RWPE2 (cell line): ENCODE results near the gene AGRP.

Source experiments
- ATAC-seq: fragments of 200-7000 bp; cut with Tn5 transposase; 3 replicates; pipeline ENCODE4 v1.9.1; 2021; ENCODE audit warnings: low read depth
- DNase-seq: peaks from one replicate; pipeline ENCODE4 v3.0.0-alpha.2; 2020; ENCODE audit warnings: low spot score
- H3K27ac ChIP-seq: fragments of 450-650 bp; 2 replicates; pipeline ENCODE4 v1.5.1; 2017; ENCODE audit warnings: mild to moderate bottlenecking; ENCODE audit not compliant: poor library complexity, severe bottlenecking
- H3K27me3 ChIP-seq: fragments of 250-450 bp; sonication (Bioruptor Pico); 2 replicates; pipeline ENCODE4 v1.5.1; 2021; ENCODE audit warnings: mild to moderate bottlenecking, moderate library complexity; ENCODE audit not compliant: insufficient read depth, poor library complexity, severe bottlenecking
- H3K36me3 ChIP-seq: fragments of 250-450 bp; sonication (Bioruptor Pico); 2 replicates; pipeline ENCODE4 v1.5.1; 2020; ENCODE audit warnings: low read depth, mild to moderate bottlenecking, moderate library complexity
- H3K4me1 ChIP-seq: fragments of 250-450 bp; sonication (Bioruptor Pico); 2 replicates; pipeline ENCODE4 v1.5.1; 2021; ENCODE audit warnings: mild to moderate bottlenecking, moderate library complexity; ENCODE audit not compliant: insufficient read depth, poor library complexity, severe bottlenecking
- H3K4me3 ChIP-seq: fragments of 250-450 bp; sonication (Bioruptor Pico); 2 replicates; pipeline ENCODE4 v1.5.1; 2021; ENCODE audit warnings: mild to moderate bottlenecking, moderate library complexity; ENCODE audit not compliant: severe bottlenecking
- H3K9me3 ChIP-seq: fragments of 250-450 bp; sonication (Bioruptor Pico); 2 replicates; pipeline ENCODE4 v1.5.1; 2021; ENCODE audit warnings: mild to moderate bottlenecking, moderate library complexity; ENCODE audit not compliant: severe bottlenecking
- CTCF ChIP-seq: fragments of 450-650 bp; IDR thresholded peaks from one replicate; pipeline ENCODE4 v1.5.1; 2017; ENCODE audit warnings: mild to moderate bottlenecking, moderate library complexity; ENCODE audit not compliant: poor library complexity, severe bottlenecking

AGRP gene

GRCh38 chr16:67528870-67529581, 45.7 kb upstream of the AGRP start:
- DNase-seq (no peak), ATAC-seq (peak; percentile 57)
- H3K27ac ChIP-seq, result peak overlapping the region; percentile 56
- no peak for TF ChIP-seq CTCF
- no peaks in the 10 kb centered on the region for H3K27me3 ChIP-seq
- H3K36me3 ChIP-seq, result peaks cover 5% of the 10 kb centered on the region; the same call in 1 of the 2 replicates
- H3K9me3 ChIP-seq, result no peaks in the 10 kb centered on the region
- H3K4me3 ChIP-seq, result peak overlapping the region; percentile 50
- H3K4me1 ChIP-seq, result peaks cover 3% of the 10 kb centered on the region

GRCh38 chr16:67528222-67528869, 45.0 kb upstream of the AGRP start, which contains the start of gene RIPOR1:
RIPOR1 (plus strand) TSS chr16:67528829; CDS start chr16:67538447, 9,618 bp downstream.
- Histone ChIP-seq H3K4me3 (peak within 1 kb of the TSS; percentile 50), H3K27ac (peak within 1 kb of the TSS; percentile 56), H3K9me3 (no peaks in the 10 kb centered on the region), H3K4me1 (peaks cover 3% of the 10 kb centered on the region), H3K27me3 (no peaks in the 10 kb centered on the region), H3K36me3 (peaks cover 5% of the 10 kb centered on the region; the same call in 1 of the 2 replicates)
- ATAC-seq (peak; percentile 22; the same call in 2 of the 3 replicates), DNase-seq (no peak)
- TF ChIP-seq CTCF, result peak; percentile 7

- Histone ChIP-seq H3K36me3 (no peaks in the 10 kb centered on the region), H3K9me3 (no peaks in the 10 kb centered on the region), H3K4me1 (peaks cover 3% of the 10 kb centered on the region), H3K4me3 (no peak overlapping the region), H3K27me3 (no peaks in the 10 kb centered on the region), H3K27ac (no peak overlapping the region)
- peak; percentile 7; the same call in 1 of the 3 replicates for ATAC-seq
- TF ChIP-seq CTCF, result no peak
- DNase-seq, result no peak
Observed at GRCh38 chr16:67526149-67526791, 42.9 kb upstream of the AGRP start.

- H3K27ac ChIP-seq, result no peak overlapping the region
- H3K4me3 ChIP-seq, result no peak overlapping the region
- ATAC-seq, result no peak
- DNase-seq, result no peak
- no peak for TF ChIP-seq CTCF
- no peaks in the 10 kb centered on the region for H3K4me1 ChIP-seq
- H3K27me3 ChIP-seq, result no peaks in the 10 kb centered on the region
- H3K36me3 ChIP-seq, result no peaks in the 10 kb centered on the region
- no peaks in the 10 kb centered on the region for H3K9me3 ChIP-seq
Observed at GRCh38 chr16:67525176-67525860, 42.0 kb upstream of the AGRP start.
